ENCODE measurements around the gene DGCR6L.
"Not testable (repeated sequence)": the region's sequence is repeated elsewhere in the genome, so short reads cannot be mapped to it uniquely, and the experiment has no call there.

- TF ChIP-seq CTCF (IDR thresholded peaks at IDR 0.05); CBX2 (IDR thresholded peaks at IDR 0.05; ENCODE audit: borderline replicate concordance, low read depth); CBX8 (IDR thresholded peaks at IDR 0.05); TP53 (CRISPR knock-in tag; IDR thresholded peaks at IDR 0.05); NPAS2 (CRISPR knock-in tag; IDR thresholded peaks at IDR 0.05; ENCODE audit: borderline replicate concordance); TFCP2L1 (CRISPR knock-in tag; IDR thresholded peaks at IDR 0.05); EP300 (IDR thresholded peaks at IDR 0.05); USF2 (IDR thresholded peaks at IDR 0.05); POLR2A (IDR thresholded peaks at IDR 0.05; ENCODE audit: low read length); NR3C1 (IDR thresholded peaks at IDR 0.05); HDAC2 (IDR thresholded peaks at IDR 0.05): not testable (repeated sequence)
- TF ChIP-seq, protein P1, sequence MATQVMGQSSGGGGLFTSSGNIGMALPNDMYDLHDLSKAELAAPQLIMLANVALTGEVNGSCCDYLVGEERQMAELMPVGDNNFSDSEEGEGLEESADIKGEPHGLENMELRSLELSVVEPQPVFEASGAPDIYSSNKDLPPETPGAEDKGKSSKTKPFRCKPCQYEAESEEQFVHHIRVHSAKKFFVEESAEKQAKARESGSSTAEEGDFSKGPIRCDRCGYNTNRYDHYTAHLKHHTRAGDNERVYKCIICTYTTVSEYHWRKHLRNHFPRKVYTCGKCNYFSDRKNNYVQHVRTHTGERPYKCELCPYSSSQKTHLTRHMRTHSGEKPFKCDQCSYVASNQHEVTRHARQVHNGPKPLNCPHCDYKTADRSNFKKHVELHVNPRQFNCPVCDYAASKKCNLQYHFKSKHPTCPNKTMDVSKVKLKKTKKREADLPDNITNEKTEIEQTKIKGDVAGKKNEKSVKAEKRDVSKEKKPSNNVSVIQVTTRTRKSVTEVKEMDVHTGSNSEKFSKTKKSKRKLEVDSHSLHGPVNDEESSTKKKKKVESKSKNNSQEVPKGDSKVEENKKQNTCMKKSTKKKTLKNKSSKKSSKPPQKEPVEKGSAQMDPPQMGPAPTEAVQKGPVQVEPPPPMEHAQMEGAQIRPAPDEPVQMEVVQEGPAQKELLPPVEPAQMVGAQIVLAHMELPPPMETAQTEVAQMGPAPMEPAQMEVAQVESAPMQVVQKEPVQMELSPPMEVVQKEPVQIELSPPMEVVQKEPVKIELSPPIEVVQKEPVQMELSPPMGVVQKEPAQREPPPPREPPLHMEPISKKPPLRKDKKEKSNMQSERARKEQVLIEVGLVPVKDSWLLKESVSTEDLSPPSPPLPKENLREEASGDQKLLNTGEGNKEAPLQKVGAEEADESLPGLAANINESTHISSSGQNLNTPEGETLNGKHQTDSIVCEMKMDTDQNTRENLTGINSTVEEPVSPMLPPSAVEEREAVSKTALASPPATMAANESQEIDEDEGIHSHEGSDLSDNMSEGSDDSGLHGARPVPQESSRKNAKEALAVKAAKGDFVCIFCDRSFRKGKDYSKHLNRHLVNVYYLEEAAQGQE (IDR thresholded peaks at IDR 0.05), result not testable (repeated sequence)
These were observed 39.7 kb downstream of the DGCR6L start for GRCh38 chr22:20280163-20280562.
